ENCODE data around the gene ELK1. TPM values are rescaled to one million over a fixed set of nuclear protein-coding genes. Genes with fewer than 3 reads are reported as not detected.

ELK1 gene
- total RNA-seq, 1 experiment from 2014 or later: 57.0 TPM

GRCh38 chrX:47648376-47648775 lies 2.0 kb downstream of the ELK1 start:
- no TSS peak for BruUV-seq (replicated peaks)
- Histone ChIP-seq H3K9me3 (ENCODE audit: control insufficient read depth in 1 of 2, insufficient read depth in 1 of 2, low read depth in 1 of 2, low read length in 2 of 2) (no peaks in the 10 kb centered on the region), H3K4me1 (ENCODE audit: control insufficient read depth in 1 of 2, insufficient read depth in 2 of 2, low read length in 2 of 2) (peaks cover 8 to 20% of the 10 kb centered on the region in 2 experiments; a peak in 3 of 4 replicates), H3K4me2 (ENCODE audit: low read length) (no peak overlapping the region), H3K79me2 (ENCODE audit: insufficient read depth, low read length) (peaks cover 36% of the 10 kb centered on the region), H3K36me3 (ENCODE audit: control insufficient read depth in 1 of 2, insufficient read depth in 2 of 2, low read length in 2 of 2) (peaks cover 0 to 2% of the 10 kb centered on the region in 2 experiments; a peak in 3 of 4 replicates), H3K27ac (ENCODE audit: low read depth, low read length) (no peak overlapping the region), H3K27me3 (ENCODE audit: insufficient read depth, low read length) (no peaks in the 10 kb centered on the region), H3K4me3 (replicated peaks in 1 of 2; ENCODE audit: low read depth in 1 of 2, low read length in 2 of 2) (no peak overlapping the region), H3K9me2 (ENCODE audit: insufficient read depth) (no peaks in the 10 kb centered on the region), H4K20me1 (ENCODE audit: insufficient read depth) (no peaks in the 10 kb centered on the region), H3K9ac (ENCODE audit: low read length) (no peak overlapping the region), H2AFZ (ENCODE audit: low read depth, low read length, poor library complexity, severe bottlenecking) (no peak overlapping the region)
- intact Hi-C loops (cut with micrococcal nuclease): no loop called here
- RAD21 ChIA-PET (ENCODE audit: low non-redundant PET in 1 of 2, low total read pairs in 2 of 2, uncharacterized antibody in 2 of 2, unreplicated experiment in 2 of 2): no interaction called here
- no peak for TF ChIP-seq TCF7L2 (IDR thresholded peaks at IDR 0.05; ENCODE audit: borderline replicate concordance, extremely low read depth, insufficient read depth, insufficient read length)
- TF ChIP-seq ZBTB33 (IDR thresholded peaks at IDR 0.05; ENCODE audit: extremely low read depth, insufficient replicate concordance, low read length): no peak
- TF ChIP-seq CTCF (IDR thresholded peaks at IDR 0.05 in 2 of 3, conservative IDR thresholded peaks at IDR 0.05 in 1 of 3; ENCODE audit: borderline replicate concordance in 1 of 3, insufficient read depth in 1 of 3, low read depth in 2 of 3, low read length in 2 of 3): no peak
- no peak for TF ChIP-seq SIN3A (IDR thresholded peaks at IDR 0.05; ENCODE audit: low read depth)
- no peak for TF ChIP-seq ZFX (IDR thresholded peaks at IDR 0.05)
- no peak for TF ChIP-seq RAD21 (IDR thresholded peaks at IDR 0.05; ENCODE audit: low read depth)
- no peak for TF ChIP-seq JUND (IDR thresholded peaks at IDR 0.05)
- TF ChIP-seq YY1 (IDR thresholded peaks at IDR 0.05; ENCODE audit: extremely low read depth, insufficient replicate concordance, low read depth, low read length): no peak
- TF ChIP-seq MAX (IDR thresholded peaks at IDR 0.05): no peak
- TF ChIP-seq POLR2A (IDR thresholded peaks at IDR 0.05; ENCODE audit: borderline replicate concordance, extremely low read depth, insufficient read depth, insufficient read length): no peak
- no peak for TF ChIP-seq REST (IDR thresholded peaks at IDR 0.05; ENCODE audit: low read depth)
- no peak for TF ChIP-seq FOSL1 (IDR thresholded peaks at IDR 0.05; ENCODE audit: low read depth)
- no peak for TF ChIP-seq EZH2 (IDR thresholded peaks at IDR 0.05)
- no peak for TF ChIP-seq POLR2AphosphoS5 (IDR thresholded peaks at IDR 0.05; ENCODE audit: low read depth, low read length)
- no peak for TF ChIP-seq CEBPB (IDR thresholded peaks at IDR 0.05; ENCODE audit: low read depth)
- TF ChIP-seq ZNF274 (IDR thresholded peaks at IDR 0.05; ENCODE audit: low read depth, low read length): no peak
- POLR2A ChIA-PET: no interaction called here
- CTCF ChIA-PET: no interaction called here
- DNase-seq (ENCODE audit: low read depth, low spot score) (no peak), ATAC-seq (no peak)
